IPS DF 6.9 (cell line): ENCODE measurements around the gene MAD2L2.

ENCODE experiments used
- DNase-seq: peaks from one replicate; pipeline ENCODE4 v3.0.0-alpha.2; 2013; ENCODE audit warnings: low read depth, low spot score
- H3K27ac ChIP-seq: one replicate; pipeline ENCODE4 v1.5.1; 2013; ENCODE audit warnings: low read length, control low read depth
- H3K27me3 ChIP-seq: 2 replicates; pipeline ENCODE4 v1.6.1; 2013; ENCODE audit warnings: mild to moderate bottlenecking, low read length; ENCODE audit not compliant: control insufficient read depth, insufficient read depth
- H3K36me3 ChIP-seq: 2 replicates; pipeline ENCODE4 v1.6.1; 2013; ENCODE audit warnings: low read length; ENCODE audit not compliant: control insufficient read depth, insufficient read depth
- H3K4me1 ChIP-seq: 2 replicates; pipeline ENCODE4 v1.6.1; 2013; ENCODE audit warnings: low read length; ENCODE audit not compliant: control insufficient read depth, insufficient read depth
- H3K4me3 ChIP-seq: 2 replicates; pipeline ENCODE4 v1.5.1; 2013; ENCODE audit warnings: mild to moderate bottlenecking, low read length
- H3K9me3 ChIP-seq: 2 replicates; pipeline ENCODE4 v1.6.1; 2013; ENCODE audit warnings: low read length, inconsistent platforms; ENCODE audit not compliant: control insufficient read depth, insufficient read depth
- WGBS: extraction: QIAGEN DNeasy Blood & Tissue Kit; methylation state at CpG from one replicate; pipeline ENCODE4 v1.1.7; 2013; ENCODE audit warnings: mixed read lengths, missing lambda C conversion rate; ENCODE audit not compliant: insufficient read length, insufficient coverage; 5-methylcytosine and 5-hydroxymethylcytosine counted together

Gene MAD2L2

DNA sequence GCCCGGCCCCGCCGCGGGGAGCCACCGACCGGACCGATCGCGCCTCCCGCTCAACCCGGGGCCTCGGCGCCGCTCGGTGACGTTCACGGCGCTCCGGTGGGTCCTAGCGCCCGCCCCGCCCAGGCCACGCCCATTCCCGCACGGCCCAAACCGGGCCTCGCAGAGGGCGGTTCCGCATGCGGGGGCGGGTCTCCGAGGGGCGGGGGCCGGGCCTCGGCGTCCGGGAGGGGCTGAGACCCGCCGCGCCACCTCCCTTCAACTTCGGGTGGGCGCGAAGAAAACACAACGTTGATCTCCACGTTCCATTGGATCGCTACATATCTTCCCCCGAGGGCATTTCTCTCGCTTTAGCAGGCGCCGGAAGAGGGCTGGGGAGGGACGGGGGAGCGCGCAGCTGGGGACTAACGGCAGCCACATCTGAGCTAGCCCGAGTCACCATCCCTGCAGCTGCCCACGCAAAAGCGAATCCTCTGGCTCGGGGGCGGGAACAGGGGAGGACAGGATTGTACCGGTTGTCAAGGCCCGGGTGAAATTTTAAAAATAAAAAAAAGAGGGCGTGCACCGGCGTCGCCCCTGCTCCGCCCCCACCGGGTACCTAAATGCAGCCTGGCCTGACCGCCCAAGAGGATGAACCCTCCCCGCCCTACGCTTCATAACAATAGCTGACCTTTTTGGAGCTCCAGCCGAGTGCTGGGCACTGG lies at the start of gene MAD2L2:
Gene MAD2L2 (minus strand): TSS at position 78 of the 701 bp plus-strand sequence. CDS start 547 bp downstream, outside the sequence.
- Histone ChIP-seq H3K9me3 (no peaks in the 10 kb centered on the region), H3K36me3 (peaks cover 14% of the 10 kb centered on the region), H3K27me3 (no peaks in the 10 kb centered on the region), H3K4me1 (peaks cover 9% of the 10 kb centered on the region), H3K4me3 (peak within 1 kb of the TSS; percentile 90), H3K27ac (peak within 1 kb of the TSS; percentile 81)
- DNase-seq: no peak
- WGBS: no CpG with 5 or more reads among the region's 71 CpGs

DNA sequence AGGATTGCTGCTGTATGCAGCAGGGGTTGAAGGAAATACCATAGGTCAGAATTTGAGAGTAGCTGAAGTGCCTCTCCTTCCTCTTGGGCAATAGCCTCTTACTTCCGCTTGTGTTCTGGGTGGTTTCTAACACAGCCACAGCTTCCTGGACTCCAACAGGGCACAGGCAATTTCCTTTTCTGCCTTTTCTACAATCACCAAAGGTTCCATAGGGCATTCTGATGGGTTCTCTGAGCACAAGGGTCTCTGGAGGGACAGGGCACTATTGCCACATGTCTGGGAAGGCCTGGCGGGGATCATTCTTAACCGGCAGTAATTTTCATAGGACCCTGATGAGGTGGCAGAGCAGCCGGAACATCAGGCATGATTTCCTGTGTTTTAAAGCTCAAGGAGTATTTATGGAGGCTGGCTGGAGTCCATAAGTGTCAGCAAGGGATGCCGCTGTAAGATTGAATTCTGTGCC lies 49.5 kb upstream of the MAD2L2 start:
- Histone ChIP-seq H3K27ac (no peak overlapping the region), H3K4me3 (no peak overlapping the region), H3K36me3 (no peaks in the 10 kb centered on the region), H3K9me3 (no peaks in the 10 kb centered on the region), H3K4me1 (peaks cover 8% of the 10 kb centered on the region), H3K27me3 (no peaks in the 10 kb centered on the region)
- no CpG with 5 or more reads among the region's 5 CpGs for WGBS
- DNase-seq: no peak

DNA sequence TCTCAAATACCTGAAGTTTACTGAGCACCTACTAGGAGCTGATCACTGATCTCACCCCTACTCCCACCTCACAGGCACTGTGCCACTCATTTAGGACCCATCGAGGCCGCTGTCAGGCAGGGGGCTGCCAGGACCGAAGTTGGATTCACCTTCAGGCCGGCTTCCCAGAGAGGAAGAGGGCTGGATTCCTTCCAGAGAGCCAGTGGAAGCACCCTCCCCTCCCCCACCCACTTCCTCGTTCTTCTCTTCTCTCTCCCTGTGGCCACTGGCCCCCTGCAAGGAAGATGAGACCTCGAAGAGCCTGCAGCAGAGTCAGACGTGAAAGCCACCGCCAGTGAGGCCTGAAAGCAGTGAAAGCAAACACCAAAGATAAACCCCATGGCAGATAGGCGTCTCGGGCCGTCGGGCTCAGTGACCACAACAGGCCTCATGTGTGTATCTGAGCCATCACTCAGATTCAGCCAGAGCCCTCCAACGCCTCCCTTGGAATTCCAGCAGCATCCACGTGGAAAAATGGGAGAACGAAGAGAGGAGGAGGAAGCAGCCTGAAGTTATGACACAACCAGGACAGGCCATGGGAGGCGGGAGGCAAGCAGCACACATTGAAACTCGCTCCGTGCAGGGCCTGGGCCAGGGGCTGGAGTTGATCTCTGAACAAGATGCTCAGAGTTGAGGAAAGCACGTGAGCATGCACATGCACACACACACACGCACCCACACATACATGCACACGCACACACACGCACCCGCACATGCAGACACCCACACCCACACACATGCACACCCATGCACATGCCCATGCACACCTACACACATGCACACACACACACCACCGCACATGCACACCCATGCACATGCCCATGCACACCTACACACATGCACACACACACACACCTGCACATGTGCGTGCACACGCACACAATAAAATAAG lies 48.8 kb upstream of the MAD2L2 start:
- H3K36me3 ChIP-seq: no peaks in the 10 kb centered on the region
- no CpG with 5 or more reads among the region's 26 CpGs for WGBS
- no peaks in the 10 kb centered on the region for H3K9me3 ChIP-seq
- DNase-seq: no peak
- H3K27me3 ChIP-seq: no peaks in the 10 kb centered on the region
- H3K27ac ChIP-seq: no peak overlapping the region
- H3K4me1 ChIP-seq: peaks cover 8% of the 10 kb centered on the region
- H3K4me3 ChIP-seq: no peak overlapping the region

DNA sequence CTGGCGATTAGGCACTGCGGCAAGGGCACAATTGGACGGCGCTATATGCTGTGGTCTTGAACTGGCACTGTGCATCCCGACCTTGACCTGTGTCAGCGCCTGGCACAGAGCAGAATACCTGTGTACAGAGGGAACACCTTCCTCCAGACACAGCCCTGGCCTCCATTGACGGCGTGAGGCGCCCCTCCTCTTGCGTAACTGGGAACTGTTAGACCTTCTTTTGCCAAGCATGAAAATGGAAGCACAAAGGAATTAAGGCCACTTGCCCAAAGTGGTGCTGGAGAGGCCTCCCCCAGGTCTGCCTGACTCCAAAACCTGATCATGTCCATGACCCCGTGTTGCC lies 48.2 kb upstream of the MAD2L2 start:
- Histone ChIP-seq H3K27ac (no peak overlapping the region), H3K27me3 (no peaks in the 10 kb centered on the region), H3K9me3 (no peaks in the 10 kb centered on the region), H3K4me3 (no peak overlapping the region), H3K36me3 (no peaks in the 10 kb centered on the region), H3K4me1 (peaks cover 8% of the 10 kb centered on the region)
- WGBS: no CpG with 5 or more reads among the region's 11 CpGs
- DNase-seq: no peak

DNA sequence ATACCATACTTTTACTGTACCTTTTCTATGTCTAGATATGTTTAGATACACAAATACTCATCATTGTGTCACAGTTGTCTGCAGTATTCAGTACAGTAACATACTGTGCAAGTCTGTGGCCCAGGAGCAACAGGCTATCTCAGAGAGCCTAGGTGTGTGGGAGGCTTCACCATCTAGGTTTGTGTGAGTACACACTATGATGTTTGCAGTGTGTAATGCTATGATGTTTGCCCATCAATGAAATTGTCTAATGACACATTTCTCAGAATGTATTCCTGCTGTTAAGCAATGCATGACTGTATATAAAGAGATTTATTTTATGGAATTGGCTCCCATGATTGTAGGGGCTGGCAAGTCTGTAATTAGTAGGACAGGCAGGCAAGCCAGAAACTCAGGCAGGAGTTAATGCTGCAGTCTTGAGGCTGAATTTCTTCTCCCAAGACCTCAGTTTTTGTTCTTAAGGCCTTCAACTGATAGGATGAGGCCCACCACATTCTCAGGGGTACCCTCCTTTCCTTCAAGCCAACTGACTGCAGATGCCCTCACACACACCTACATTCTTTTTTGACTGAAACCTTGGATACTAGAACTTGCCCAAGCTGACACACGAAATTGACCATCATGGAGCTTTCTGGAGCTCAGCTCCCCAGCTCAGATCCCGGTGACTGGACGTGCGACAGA lies 47.3 kb upstream of the MAD2L2 start:
- Histone ChIP-seq H3K4me3 (no peak overlapping the region), H3K36me3 (no peaks in the 10 kb centered on the region), H3K4me1 (peaks cover 8% of the 10 kb centered on the region), H3K9me3 (no peaks in the 10 kb centered on the region), H3K27ac (no peak overlapping the region), H3K27me3 (no peaks in the 10 kb centered on the region)
- WGBS: no CpG with 5 or more reads among the region's 4 CpGs
- no peak for DNase-seq

DNA sequence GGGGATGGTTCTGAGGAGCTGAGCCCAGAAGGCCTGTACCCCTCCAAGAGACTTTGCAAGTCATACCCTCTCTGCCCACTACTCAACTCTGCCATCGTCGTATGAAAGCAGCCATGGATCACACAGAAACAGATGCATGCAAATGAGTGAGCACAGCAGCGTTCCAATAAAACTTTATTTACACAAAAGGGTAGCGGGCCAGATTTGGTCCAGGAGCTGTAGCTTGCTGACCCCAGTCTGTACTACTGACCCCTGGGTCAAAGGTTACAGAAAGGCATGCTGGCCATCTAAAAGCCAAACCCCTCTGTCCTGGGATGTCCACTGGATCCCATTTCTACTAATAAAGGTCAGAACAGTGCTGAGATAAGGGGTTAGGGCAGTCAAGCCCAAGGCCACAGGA lies 46.2 kb upstream of the MAD2L2 start:
- Histone ChIP-seq H3K4me1 (peaks cover 8% of the 10 kb centered on the region), H3K27ac (no peak overlapping the region), H3K9me3 (no peaks in the 10 kb centered on the region), H3K27me3 (no peaks in the 10 kb centered on the region), H3K4me3 (no peak overlapping the region), H3K36me3 (no peaks in the 10 kb centered on the region)
- no peak for DNase-seq
- WGBS: no CpG with 5 or more reads among the region's 4 CpGs

DNA sequence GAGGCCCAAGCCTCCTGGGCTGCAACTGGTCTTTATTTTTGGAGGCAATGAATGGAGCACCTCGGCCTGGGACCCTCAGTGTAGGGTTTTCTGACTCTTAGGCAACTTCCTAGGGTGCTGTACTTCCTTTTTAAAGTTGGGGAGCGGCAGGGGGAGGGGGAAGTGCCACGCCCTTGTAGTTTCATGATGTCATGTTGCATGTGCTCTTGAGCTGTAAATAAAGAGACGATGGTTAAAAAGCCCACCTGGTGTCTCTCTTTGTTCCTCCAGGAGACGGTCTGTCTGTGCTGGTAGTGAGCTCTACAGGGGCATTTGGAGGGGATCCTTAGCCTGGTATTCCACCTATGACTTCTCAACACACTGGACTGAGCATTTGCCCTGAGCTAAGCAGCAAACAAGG lies 44.7 kb upstream of the MAD2L2 start:
- no peak for DNase-seq
- WGBS: no CpG with 5 or more reads among the region's 5 CpGs
- Histone ChIP-seq H3K4me3 (no peak overlapping the region), H3K27me3 (no peaks in the 10 kb centered on the region), H3K4me1 (peaks cover 5% of the 10 kb centered on the region), H3K9me3 (no peaks in the 10 kb centered on the region), H3K27ac (no peak overlapping the region), H3K36me3 (no peaks in the 10 kb centered on the region)

DNA sequence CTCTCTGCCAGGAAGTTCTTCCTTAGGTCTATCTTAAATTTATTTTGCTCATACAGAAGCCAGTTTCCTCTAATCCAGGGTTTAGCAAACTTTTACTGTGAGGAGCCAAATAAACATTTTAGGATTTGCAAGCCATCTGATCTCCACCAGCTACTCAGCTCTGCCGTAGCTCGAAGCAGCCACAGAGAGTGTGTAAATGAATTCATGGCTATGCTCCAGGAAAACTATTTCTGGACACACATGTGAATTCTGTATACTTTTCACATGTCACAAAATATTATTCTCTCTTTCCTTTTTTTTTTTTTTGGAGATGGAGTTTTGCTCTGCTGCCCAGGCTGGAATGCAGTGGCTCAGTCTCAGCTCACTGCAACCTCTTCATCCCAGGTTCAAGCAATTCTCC lies 41.6 kb upstream of the MAD2L2 start:
- no peaks in the 10 kb centered on the region for H3K36me3 ChIP-seq
- no peaks in the 10 kb centered on the region; the same call in none of the 2 replicates for H3K4me1 ChIP-seq
- no peak overlapping the region for H3K27ac ChIP-seq
- DNase-seq: no peak
- no peaks in the 10 kb centered on the region for H3K9me3 ChIP-seq
- no peaks in the 10 kb centered on the region for H3K27me3 ChIP-seq
- WGBS: no CpG with 5 or more reads among the region's 2 CpGs
- no peak overlapping the region for H3K4me3 ChIP-seq

DNA sequence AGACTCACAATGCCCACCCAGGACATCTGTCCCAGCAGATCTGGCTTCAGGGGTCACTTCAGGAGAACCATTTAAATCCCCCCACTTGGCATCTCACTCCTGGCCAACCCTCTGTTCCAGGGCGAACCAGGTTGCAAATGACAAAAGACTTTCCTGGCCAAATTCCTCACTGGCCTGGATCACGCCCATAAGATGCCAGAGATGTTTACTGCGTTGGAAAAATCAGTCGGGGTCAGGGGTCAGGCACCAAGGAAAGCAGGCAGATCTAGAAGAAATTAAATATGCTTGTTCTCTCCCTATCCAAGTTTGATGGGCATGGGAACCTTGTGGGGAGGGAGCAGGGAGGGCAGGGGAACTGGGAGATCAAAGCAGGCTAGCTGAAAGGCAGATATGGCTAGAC lies 40.4 kb upstream of the MAD2L2 start:
- H3K27ac ChIP-seq: no peak overlapping the region
- H3K4me3 ChIP-seq: no peak overlapping the region
- WGBS: no CpG with 5 or more reads among the region's 4 CpGs
- no peaks in the 10 kb centered on the region for H3K9me3 ChIP-seq
- H3K4me1 ChIP-seq: no peaks in the 10 kb centered on the region; the same call in none of the 2 replicates
- H3K36me3 ChIP-seq: no peaks in the 10 kb centered on the region
- no peak for DNase-seq
- H3K27me3 ChIP-seq: no peaks in the 10 kb centered on the region

DNA sequence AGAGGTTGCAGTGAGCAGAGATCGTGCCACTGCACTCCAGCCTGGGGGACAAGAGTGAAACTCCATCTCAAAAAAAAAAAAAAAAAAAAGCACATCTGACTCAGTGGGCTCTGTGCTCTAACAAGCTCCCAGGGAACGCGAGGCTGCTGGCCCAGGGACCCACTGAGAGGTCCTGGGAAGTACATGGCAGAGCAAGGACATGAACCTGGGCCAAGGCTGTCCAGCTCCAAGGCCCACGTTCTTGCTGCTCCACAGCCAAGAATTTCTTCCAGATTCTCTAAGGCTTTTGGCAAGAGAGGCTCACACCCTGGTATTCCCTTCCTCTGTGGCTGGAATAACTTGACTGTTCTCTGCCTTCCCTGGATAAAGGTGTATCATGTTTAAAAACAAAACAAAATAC lies 39.6 kb upstream of the MAD2L2 start:
- H3K4me1 ChIP-seq: no peaks in the 10 kb centered on the region; the same call in 1 of the 2 replicates
- H3K27ac ChIP-seq: no peak overlapping the region
- H3K9me3 ChIP-seq: no peaks in the 10 kb centered on the region
- H3K36me3 ChIP-seq: no peaks in the 10 kb centered on the region
- H3K4me3 ChIP-seq: no peak overlapping the region
- no peak for DNase-seq
- no peaks in the 10 kb centered on the region for H3K27me3 ChIP-seq
- WGBS: no CpG with 5 or more reads among the region's 4 CpGs
